K562 (cell line): ENCODE data around the gene ITGB1BP2. TPM values are rescaled to one million over a fixed set of nuclear protein-coding genes. Genes with fewer than 3 reads are reported as not detected.

ENCODE experiments used
- ATAC-seq: fragments of 200-7000 bp; cut with Tn5 transposase; 3 replicates; pipeline ENCODE4 v1.9.1; 2020; ENCODE audit warnings: moderate library complexity
- BruUV-seq: library from RNA; stranded (reverse); fragments of 400-500 nt; replicated peaks from 2 replicates; lab custom pipeline; 2021; lab: Mats Ljungman, UMichigan
- CTCF ChIA-PET: fragments of 300-600 bp; formaldehyde crosslinking; extraction: SDS; loops from one replicate; lab custom pipeline; 2021; ENCODE audit warnings: low intra/inter-chr PET ratio; lab: Yijun Ruan, JAX
- POLR2A ChIA-PET: fragments of 300-600, 350-650 bp; sonication (Branson Sonifier 250); formaldehyde crosslinking; extraction: SDS; loops from one replicate; lab custom pipeline; 2021; ENCODE audit warnings: antibody characterized with exemption, inconsistent platforms; lab: Yijun Ruan, JAX
- DNase-seq, 4 experiments: peaks; one replicate each; pipeline versions ENCODE4 v3.0.0 to v3.0.0-alpha.2; 2011 to 2018; ENCODE audit warnings: low spot score in 3 of 4, mixed read lengths in 3 of 4; ENCODE audit errors: extremely low read depth in 1 of 4
- FAIRE-seq: peaks from 2 replicates; lab custom pipeline; 2011; peaks lifted over from hg19 to GRCh38; lab: Jason Lieb, UNC
- H2AFZ ChIP-seq: 2 replicates; pipeline ENCODE4 v1.6.0; 2011; ENCODE audit warnings: low read depth, low read length, control low read depth, inconsistent platforms
- H3K27ac ChIP-seq: fragments of 200-600 bp; 3 replicates; pipeline ENCODE4 v1.8.0; 2011; ENCODE audit warnings: low read depth, mild to moderate bottlenecking, control low read depth, inconsistent platforms, low read length, moderate library complexity, mixed read lengths; ENCODE audit errors: extremely low read depth
- H3K27me3 ChIP-seq, 2 experiments: fragments of 300-600 bp in 1 of 2; 2 replicates in 1 of 2; 3 replicates in 1 of 2; pipeline versions ENCODE4 v1.6.0 to v1.8.0; 2011; ENCODE audit warnings: inconsistent platforms in 2 of 2, low read length in 2 of 2, mild to moderate bottlenecking in 1 of 2, mixed read lengths in 1 of 2, moderate library complexity in 1 of 2; ENCODE audit not compliant: control insufficient read depth in 2 of 2, insufficient read depth in 2 of 2
- H3K36me3 ChIP-seq: fragments of 300-600 bp; 3 replicates; pipeline ENCODE4 v1.8.0; 2011; ENCODE audit warnings: mild to moderate bottlenecking, low read length, inconsistent platforms; ENCODE audit not compliant: control insufficient read depth, insufficient read depth
- H3K4me1 ChIP-seq, 2 experiments: fragments of 200-600 bp in 1 of 2; replicated peaks in 1 of 2; 2 replicates in 1 of 2; 3 replicates in 1 of 2; pipeline versions ENCODE4 v1.5.1 to v1.8.0; 2011; ENCODE audit warnings: inconsistent platforms in 2 of 2, low read length in 2 of 2, mild to moderate bottlenecking in 1 of 2, mixed read lengths in 1 of 2, moderate library complexity in 1 of 2; ENCODE audit not compliant: control insufficient read depth in 2 of 2, insufficient read depth in 2 of 2
- H3K4me2 ChIP-seq: 2 replicates; pipeline ENCODE4 v1.6.1; 2011; ENCODE audit warnings: low read length, control low read depth, inconsistent platforms, mixed read lengths; ENCODE audit not compliant: insufficient read depth
- H3K4me3 ChIP-seq: fragments of 200-600 bp; sonication (generic), shearing (Covaris generic); 2 replicates; pipeline ENCODE4 v1.5.1; 2016; ENCODE audit warnings: control low read depth, inconsistent platforms
- H3K79me2 ChIP-seq: fragments of 200-600 bp; 3 replicates; pipeline ENCODE4 v1.8.0; 2011; ENCODE audit warnings: low read length, inconsistent platforms; ENCODE audit not compliant: control insufficient read depth, insufficient read depth
- H3K9ac ChIP-seq, 2 experiments: 2 replicates each; pipeline versions ENCODE4 v1.6.0 to v1.6.1; 2011; ENCODE audit warnings: low read depth in 2 of 2, low read length in 2 of 2, control low read depth in 1 of 2, inconsistent platforms in 1 of 2, mild to moderate bottlenecking in 1 of 2, mixed read lengths in 1 of 2; ENCODE audit not compliant: insufficient read depth in 1 of 2
- H3K9me1 ChIP-seq: one replicate; pipeline ENCODE4 v1.6.0; 2011; ENCODE audit warnings: inconsistent platforms, mild to moderate bottlenecking, low read length, moderate library complexity; ENCODE audit not compliant: control insufficient read depth, insufficient read depth
- H3K9me3 ChIP-seq: replicated peaks from 2 replicates; pipeline ENCODE4 v1.5.1; 2011; ENCODE audit warnings: low read depth, low read length, inconsistent platforms; ENCODE audit not compliant: control insufficient read depth, insufficient read depth
- H4K20me1 ChIP-seq: replicated peaks from 2 replicates; pipeline ENCODE4 v1.6.1; 2011; ENCODE audit warnings: low read length, inconsistent platforms, mixed read lengths; ENCODE audit not compliant: control insufficient read depth, insufficient read depth
- BHLHE40 ChIP-seq: IDR thresholded peaks from 2 replicates; pipeline ENCODE4 v1.6.1; 2011; ENCODE audit warnings: low read length, improper control_type of control experiment
- CCNT2 ChIP-seq: IDR thresholded peaks from 2 replicates; pipeline ENCODE4 v1.6.1; 2011; ENCODE audit warnings: borderline replicate concordance, low read depth, mild to moderate bottlenecking, moderate library complexity, mixed read lengths, low read length; ENCODE audit not compliant: insufficient read length; ENCODE audit errors: extremely low read depth
- FOXJ2 ChIP-seq: fragments of 200-800 bp; sonication (Bioruptor generic); IDR thresholded peaks from 2 replicates; pipeline ENCODE4 v1.6.1; 2016; ENCODE audit warnings: missing genetic modification characterization, missing compliant biosample characterization
- HCFC1 ChIP-seq: IDR thresholded peaks from 2 replicates; pipeline ENCODE4 v1.6.1; 2012; ENCODE audit warnings: low read depth, low read length, improper control_type of control experiment
- JUND ChIP-seq, 2 experiments: IDR thresholded peaks; 2 replicates in 1 of 2; 3 replicates in 1 of 2; pipeline ENCODE4 v1.6.1; 2011; ENCODE audit warnings: borderline replicate concordance in 2 of 2, low read depth in 2 of 2, low read length in 2 of 2, improper control_type of control experiment in 1 of 2, missing biosample characterization in 1 of 2, missing genetic modification characterization in 1 of 2, missing genetic modification reagents in 1 of 2
- TAF1 ChIP-seq: IDR thresholded peaks from 2 replicates; pipeline ENCODE4 v1.6.1; 2011; ENCODE audit warnings: mild to moderate bottlenecking, low read length, moderate library complexity; ENCODE audit not compliant: insufficient read depth, control insufficient read depth, severe bottlenecking; ENCODE audit errors: extremely low read depth
- ZBTB7A ChIP-seq: IDR thresholded peaks from 2 replicates; pipeline ENCODE4 v1.6.1; 2011; ENCODE audit warnings: low read depth, mild to moderate bottlenecking, low read length, moderate library complexity, borderline replicate concordance; ENCODE audit not compliant: control insufficient read depth
- WGBS: fragments of 100-300 bp; shearing (Covaris generic); methylation state at CpG from one replicate; pipeline ENCODE4 v1.1.6; 2016; ENCODE audit warnings: low coverage, mixed read lengths; ENCODE audit not compliant: insufficient coverage; ENCODE audit errors: missing lambda C conversion rate; 5-methylcytosine and 5-hydroxymethylcytosine counted together
- in situ Hi-C: fragments of 300-500 bp; cut with MboI; formaldehyde crosslinking; loops from 4 replicates; pipeline ENCODE4 v1.15.0; 2018; ENCODE audit warnings: inconsistent platforms, mixed read lengths
- intact Hi-C: fragments of 100-400 bp; cut with micrococcal nuclease; formaldehyde crosslinking; loops from 2 replicates; pipeline ENCODE4 v1.14.2; 2022
- polyA plus RNA-seq, 8 experiments: library from polyadenylated mRNA; depleted of rRNA in 4 of 8; stranded (reverse) in 5 of 8; unstranded in 3 of 8; fragments of >200 nt; fragmentation: Nextera tagmentation in 2 of 8; fragmentation: Illumina TruSeq in 1 of 8; extraction: Ambion mirVana in 2 of 8; extraction: Trizol in 1 of 8; gene quantifications; 2 replicates each; pipeline versions ENCODE4 v1.2.1 to v1.2.3, GENCODE V29; 2011 to 2014; ENCODE audit warnings: inconsistent platforms in 1 of 8, missing spikeins in 1 of 8
- total RNA-seq, 7 experiments: library from RNA; depleted of rRNA in 6 of 7; stranded (reverse); fragments of >200 nt in 6 of 7; fragmentation: Illumina TruSeq in 2 of 7; extraction: Trizol in 2 of 7; gene quantifications; 2 replicates each; pipeline versions ENCODE4 v1.2.1 to v1.2.3, GENCODE V29; 2011 to 2021; ENCODE audit warnings: low replicate concordance in 1 of 7
- TF ChIP-seq, protein P1 (sequence below), 2 experiments: IDR thresholded peaks in 1 of 2; conservative IDR thresholded peaks in 1 of 2; 2 replicates each; pipeline ENCODE4 v1.6.1; 2016; ENCODE audit warnings: low read depth in 2 of 2, mild to moderate bottlenecking in 1 of 2, missing compliant biosample characterization in 1 of 2, missing genetic modification characterization in 1 of 2, moderate library complexity in 1 of 2
- TF ChIP-seq, protein P2 (sequence below): fragments of 450-650 bp; IDR thresholded peaks from 2 replicates; pipeline ENCODE4 v1.6.1; 2016
- TF ChIP-seq, protein P3 (sequence below), 2 experiments: IDR thresholded peaks; 2 replicates each; pipeline ENCODE4 v1.6.1; 2011; ENCODE audit warnings: borderline replicate concordance in 1 of 2, control low read depth in 1 of 2, low read depth in 1 of 2, low read length in 1 of 2, mild to moderate bottlenecking in 1 of 2, mixed read lengths in 1 of 2, moderate library complexity in 1 of 2; ENCODE audit not compliant: insufficient read depth in 1 of 2, insufficient read length in 1 of 2, poor library complexity in 1 of 2, severe bottlenecking in 1 of 2; ENCODE audit errors: extremely low read depth in 1 of 2
- TF ChIP-seq, protein P4 (sequence below): sonication (generic); formaldehyde crosslinking; IDR thresholded peaks from 2 replicates; pipeline ENCODE4 v1.9.0; 2022; ENCODE audit warnings: mild to moderate bottlenecking, missing genetic modification reagents

The ITGB1BP2 gene
- total and polyA plus RNA-seq, 9 of the 15 experiments (the other 6 are each of a cell fraction or from before 2014, with no cell fraction given): 1.6 to 4.0 (median 1.9) TPM

DNA sequence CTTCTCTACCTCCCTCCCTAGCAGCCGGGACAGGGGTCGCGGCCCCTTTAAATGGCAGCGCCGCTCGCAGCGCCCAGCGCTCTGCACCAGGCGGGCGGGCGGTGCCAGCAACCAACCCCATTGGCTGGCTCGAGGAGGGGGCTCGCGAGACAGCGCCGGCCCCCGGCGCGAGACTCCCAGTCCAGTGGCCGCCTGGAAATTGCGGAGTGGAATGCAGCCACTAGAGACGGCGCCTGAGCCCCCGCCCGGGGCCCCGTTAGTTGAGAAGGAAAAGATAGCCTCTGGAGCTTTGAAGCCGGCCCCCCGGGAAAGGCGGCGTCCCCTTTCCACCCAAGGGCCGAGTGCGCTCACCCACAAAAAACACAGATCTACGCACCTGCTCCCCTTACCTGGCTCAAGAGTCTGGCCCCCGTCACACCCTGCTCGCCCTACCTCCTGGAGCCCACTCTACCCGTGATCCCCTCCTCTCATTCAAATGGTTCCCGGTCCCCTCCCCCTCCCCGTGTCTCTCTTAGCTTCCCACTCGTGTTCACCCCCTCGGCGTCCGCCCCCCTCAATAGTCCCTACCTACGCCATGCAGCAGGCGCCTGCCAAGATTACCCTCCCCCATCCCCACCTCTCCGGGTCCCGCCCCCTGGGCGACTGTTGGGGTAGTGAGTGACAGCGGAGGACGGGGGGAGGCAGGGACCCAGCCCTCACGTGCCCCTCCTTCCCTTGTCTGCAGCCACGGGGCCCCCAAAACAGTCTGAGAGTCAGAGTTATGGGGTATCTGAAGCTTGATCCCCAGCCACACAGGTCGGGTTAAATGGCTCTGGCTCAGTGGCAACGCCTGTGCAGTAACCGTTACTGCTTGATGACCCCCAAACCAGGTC is 47.2 kb upstream of the ITGB1BP2 start, which contains the start of gene ZMYM3:
Gene ZMYM3 (minus strand): TSS at position 49 of the 872 bp plus-strand sequence. CDS start 885 bp downstream, outside the sequence.
- peak within 1 kb of the TSS; percentile 92 for H2AFZ ChIP-seq
- TF ChIP-seq CCNT2 (peak; percentile 67), BHLHE40 (peak; percentile 86), JUND (IDR thresholded peaks at IDR 0.05; ENCODE audit: borderline replicate concordance, low read depth, low read length) (no peak), JUND (tag; IDR thresholded peaks at IDR 0.05; ENCODE audit: borderline replicate concordance, low read depth, low read length) (no peak), TAF1 (peak; percentile 22), HCFC1 (0 out of 2 replicates have a peak, but pooled peaks have one; percentile 12), ZBTB7A (peak; percentile 69; the same call in 1 of the 2 replicates), FOXJ2 (tag) (no peak)
- TF ChIP-seq, protein P1, sequence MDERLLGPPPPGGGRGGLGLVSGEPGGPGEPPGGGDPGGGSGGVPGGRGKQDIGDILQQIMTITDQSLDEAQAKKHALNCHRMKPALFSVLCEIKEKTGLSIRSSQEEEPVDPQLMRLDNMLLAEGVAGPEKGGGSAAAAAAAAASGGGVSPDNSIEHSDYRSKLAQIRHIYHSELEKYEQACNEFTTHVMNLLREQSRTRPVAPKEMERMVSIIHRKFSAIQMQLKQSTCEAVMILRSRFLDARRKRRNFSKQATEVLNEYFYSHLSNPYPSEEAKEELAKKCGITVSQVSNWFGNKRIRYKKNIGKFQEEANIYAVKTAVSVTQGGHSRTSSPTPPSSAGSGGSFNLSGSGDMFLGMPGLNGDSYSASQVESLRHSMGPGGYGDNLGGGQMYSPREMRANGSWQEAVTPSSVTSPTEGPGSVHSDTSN (CRISPR knock-in tag; IDR thresholded peaks at IDR 0.05; ENCODE audit: low read depth): peak; percentile 69
- TF ChIP-seq, protein P1 (tag; conservative IDR thresholded peaks at IDR 0.05; ENCODE audit: low read depth): peak; percentile 80
- TF ChIP-seq, protein P2, sequence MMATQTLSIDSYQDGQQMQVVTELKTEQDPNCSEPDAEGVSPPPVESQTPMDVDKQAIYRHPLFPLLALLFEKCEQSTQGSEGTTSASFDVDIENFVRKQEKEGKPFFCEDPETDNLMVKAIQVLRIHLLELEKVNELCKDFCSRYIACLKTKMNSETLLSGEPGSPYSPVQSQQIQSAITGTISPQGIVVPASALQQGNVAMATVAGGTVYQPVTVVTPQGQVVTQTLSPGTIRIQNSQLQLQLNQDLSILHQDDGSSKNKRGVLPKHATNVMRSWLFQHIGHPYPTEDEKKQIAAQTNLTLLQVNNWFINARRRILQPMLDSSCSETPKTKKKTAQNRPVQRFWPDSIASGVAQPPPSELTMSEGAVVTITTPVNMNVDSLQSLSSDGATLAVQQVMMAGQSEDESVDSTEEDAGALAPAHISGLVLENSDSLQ: peak; percentile 97
- TF ChIP-seq, protein P3, sequence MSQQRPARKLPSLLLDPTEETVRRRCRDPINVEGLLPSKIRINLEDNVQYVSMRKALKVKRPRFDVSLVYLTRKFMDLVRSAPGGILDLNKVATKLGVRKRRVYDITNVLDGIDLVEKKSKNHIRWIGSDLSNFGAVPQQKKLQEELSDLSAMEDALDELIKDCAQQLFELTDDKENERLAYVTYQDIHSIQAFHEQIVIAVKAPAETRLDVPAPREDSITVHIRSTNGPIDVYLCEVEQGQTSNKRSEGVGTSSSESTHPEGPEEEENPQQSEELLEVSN (IDR thresholded peaks at IDR 0.05; ENCODE audit: borderline replicate concordance in 1 of 2, extremely low read depth in 1 of 2, insufficient read depth in 1 of 2, insufficient read length in 1 of 2, low read depth in 1 of 2, low read length in 1 of 2, poor library complexity in 1 of 2, severe bottlenecking in 1 of 2): peak in 1 of 2 experiments; percentile 51
- TF ChIP-seq, protein P4, sequence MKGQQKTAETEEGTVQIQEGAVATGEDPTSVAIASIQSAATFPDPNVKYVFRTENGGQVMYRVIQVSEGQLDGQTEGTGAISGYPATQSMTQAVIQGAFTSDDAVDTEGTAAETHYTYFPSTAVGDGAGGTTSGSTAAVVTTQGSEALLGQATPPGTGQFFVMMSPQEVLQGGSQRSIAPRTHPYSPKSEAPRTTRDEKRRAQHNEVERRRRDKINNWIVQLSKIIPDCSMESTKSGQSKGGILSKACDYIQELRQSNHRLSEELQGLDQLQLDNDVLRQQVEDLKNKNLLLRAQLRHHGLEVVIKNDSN: peak; percentile 72

More for the DNA sequence above, 47.2 kb upstream of the ITGB1BP2 start, which contains the start of gene ZMYM3:
- Histone ChIP-seq H3K4me2 (peak within 1 kb of the TSS; percentile 91), H3K4me3 (peak within 1 kb of the TSS; percentile 95), H3K9me3 (no peaks in the 10 kb centered on the region), H3K4me1 (peaks cover 24 to 29% of the 10 kb centered on the region in 2 experiments; a peak in 4 of 5 replicates), H3K27ac (peak within 1 kb of the TSS; percentile 87), H3K79me2 (peaks cover 23% of the 10 kb centered on the region), H3K9ac (peak within 1 kb of the TSS; percentile 80 to 97), H3K36me3 (peaks cover 17% of the 10 kb centered on the region; the same call in 1 of the 3 replicates), H4K20me1 (no peaks in the 10 kb centered on the region), H3K9me1 (no peaks in the 10 kb centered on the region), H3K27me3 (no peaks in the 10 kb centered on the region)
- DNase-seq: peak; percentile 89 to 92 (median 92)
- intact Hi-C loops: loop anchor here (1.0 kb wide), 1 partner anchor 29 kb away; the partner anchor contains the start of gene NONO
- ChIA-PET CTCF (no interaction called here), POLR2A (interaction anchor here (0.6 to 1.1 kb wide), 4 partner anchors 11 to 100 kb away, joined by 3 to 6 read pairs (median 4); partner anchors contain the start of gene NONO)
- WGBS: 0% methylated on average over 6 of the region's 54 CpGs
- ATAC-seq: peak; percentile 94
- in situ Hi-C loops: no loop called here
- BruUV-seq: no TSS peak
- peak; percentile 61 for FAIRE-seq
